ENCODE measurements around the gene CDIPT.

- no peak for TF ChIP-seq YY1 (IDR thresholded peaks at IDR 0.05; ENCODE audit: extremely low read depth, insufficient replicate concordance, low read depth, low read length)
- no peak for TF ChIP-seq EGR1 (IDR thresholded peaks at IDR 0.05; ENCODE audit: low read depth)
- no peak for TF ChIP-seq CTCF (IDR thresholded peaks at IDR 0.05 in 2 of 3, conservative IDR thresholded peaks at IDR 0.05 in 1 of 3; ENCODE audit: borderline replicate concordance in 1 of 3, insufficient read depth in 1 of 3, low read depth in 2 of 3, low read length in 2 of 3)
- no peak for TF ChIP-seq TCF7L2 (IDR thresholded peaks at IDR 0.05; ENCODE audit: borderline replicate concordance, extremely low read depth, insufficient read depth, insufficient read length)
- TF ChIP-seq, protein P1, sequence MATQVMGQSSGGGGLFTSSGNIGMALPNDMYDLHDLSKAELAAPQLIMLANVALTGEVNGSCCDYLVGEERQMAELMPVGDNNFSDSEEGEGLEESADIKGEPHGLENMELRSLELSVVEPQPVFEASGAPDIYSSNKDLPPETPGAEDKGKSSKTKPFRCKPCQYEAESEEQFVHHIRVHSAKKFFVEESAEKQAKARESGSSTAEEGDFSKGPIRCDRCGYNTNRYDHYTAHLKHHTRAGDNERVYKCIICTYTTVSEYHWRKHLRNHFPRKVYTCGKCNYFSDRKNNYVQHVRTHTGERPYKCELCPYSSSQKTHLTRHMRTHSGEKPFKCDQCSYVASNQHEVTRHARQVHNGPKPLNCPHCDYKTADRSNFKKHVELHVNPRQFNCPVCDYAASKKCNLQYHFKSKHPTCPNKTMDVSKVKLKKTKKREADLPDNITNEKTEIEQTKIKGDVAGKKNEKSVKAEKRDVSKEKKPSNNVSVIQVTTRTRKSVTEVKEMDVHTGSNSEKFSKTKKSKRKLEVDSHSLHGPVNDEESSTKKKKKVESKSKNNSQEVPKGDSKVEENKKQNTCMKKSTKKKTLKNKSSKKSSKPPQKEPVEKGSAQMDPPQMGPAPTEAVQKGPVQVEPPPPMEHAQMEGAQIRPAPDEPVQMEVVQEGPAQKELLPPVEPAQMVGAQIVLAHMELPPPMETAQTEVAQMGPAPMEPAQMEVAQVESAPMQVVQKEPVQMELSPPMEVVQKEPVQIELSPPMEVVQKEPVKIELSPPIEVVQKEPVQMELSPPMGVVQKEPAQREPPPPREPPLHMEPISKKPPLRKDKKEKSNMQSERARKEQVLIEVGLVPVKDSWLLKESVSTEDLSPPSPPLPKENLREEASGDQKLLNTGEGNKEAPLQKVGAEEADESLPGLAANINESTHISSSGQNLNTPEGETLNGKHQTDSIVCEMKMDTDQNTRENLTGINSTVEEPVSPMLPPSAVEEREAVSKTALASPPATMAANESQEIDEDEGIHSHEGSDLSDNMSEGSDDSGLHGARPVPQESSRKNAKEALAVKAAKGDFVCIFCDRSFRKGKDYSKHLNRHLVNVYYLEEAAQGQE (IDR thresholded peaks at IDR 0.05; ENCODE audit: low read depth) = no peak
These were observed 18.3 kb downstream of the CDIPT start for GRCh38 chr16:29844575-29845331.

All from HCT116 (cell line).